BJ (cell line): ENCODE measurements around the gene ZNF474. TPM values are rescaled to one million over a fixed set of nuclear protein-coding genes. Genes with fewer than 3 reads are reported as not detected.

Source experiments
- CTCF ChIA-PET: fragments of 350-600 bp; formaldehyde crosslinking; extraction: SDS; loops from one replicate; lab custom pipeline; 2021; ENCODE audit warnings: antibody characterized with exemption, inconsistent platforms; lab: Yijun Ruan, JAX
- POLR2A ChIA-PET: fragments of 300-600 bp; sonication (Branson Sonifier 250); formaldehyde crosslinking; extraction: SDS; loops from one replicate; lab custom pipeline; 2021; ENCODE audit warnings: antibody characterized with exemption; lab: Charles Lee
- DNase-seq: peaks from one replicate; pipeline ENCODE4 v3.0.0-alpha.2; 2011; ENCODE audit warnings: low read depth
- H3K27me3 ChIP-seq: 2 replicates; pipeline ENCODE4 v1.6.0; 2011; ENCODE audit warnings: low read length; ENCODE audit not compliant: control insufficient read depth, insufficient read depth
- H3K36me3 ChIP-seq: 2 replicates; pipeline ENCODE4 v1.5.1; 2011; ENCODE audit warnings: low read length; ENCODE audit not compliant: control insufficient read depth, insufficient read depth
- H3K4me3 ChIP-seq: 2 replicates; pipeline ENCODE4 v1.5.1; 2011; ENCODE audit warnings: low read depth, mild to moderate bottlenecking, control low read depth, low read length
- polyA plus RNA-seq: library from polyadenylated mRNA; depleted of rRNA; stranded (reverse); fragments of >200 nt; gene quantifications from 2 replicates; pipeline ENCODE4 v1.2.3, GENCODE V29; 2011
- TF ChIP-seq, protein P1 (sequence below): IDR thresholded peaks from 2 replicates; pipeline ENCODE4 v1.5.1; 2011; ENCODE audit warnings: low read depth, mild to moderate bottlenecking, control low read depth, inconsistent platforms, low read length, moderate library complexity; ENCODE audit not compliant: insufficient read depth

ZNF474 gene
- polyA plus RNA-seq, 1 experiment, result 0.22 TPM

DNA sequence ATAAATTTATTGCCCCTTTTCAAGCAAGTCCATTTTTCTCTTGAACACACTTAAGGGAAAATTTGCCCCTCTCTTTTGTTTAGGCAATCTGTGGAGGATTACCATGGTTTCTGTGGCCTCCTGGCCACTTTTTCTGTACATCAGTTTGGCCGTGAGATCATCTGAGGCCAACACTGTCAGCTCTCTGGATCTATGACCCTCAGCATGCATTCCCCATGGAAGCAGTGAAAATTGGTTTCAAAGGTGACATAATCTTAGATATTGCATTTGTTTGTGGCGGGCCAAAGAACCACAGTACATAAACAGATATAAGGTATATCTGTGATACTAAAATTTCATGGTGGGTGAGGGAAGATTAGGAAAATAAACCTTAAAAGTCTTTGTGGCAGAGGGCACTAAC is 4.6 kb upstream of the ZNF474 start:
- H3K27me3 ChIP-seq, result no peaks in the 10 kb centered on the region
- TF ChIP-seq, protein P1, sequence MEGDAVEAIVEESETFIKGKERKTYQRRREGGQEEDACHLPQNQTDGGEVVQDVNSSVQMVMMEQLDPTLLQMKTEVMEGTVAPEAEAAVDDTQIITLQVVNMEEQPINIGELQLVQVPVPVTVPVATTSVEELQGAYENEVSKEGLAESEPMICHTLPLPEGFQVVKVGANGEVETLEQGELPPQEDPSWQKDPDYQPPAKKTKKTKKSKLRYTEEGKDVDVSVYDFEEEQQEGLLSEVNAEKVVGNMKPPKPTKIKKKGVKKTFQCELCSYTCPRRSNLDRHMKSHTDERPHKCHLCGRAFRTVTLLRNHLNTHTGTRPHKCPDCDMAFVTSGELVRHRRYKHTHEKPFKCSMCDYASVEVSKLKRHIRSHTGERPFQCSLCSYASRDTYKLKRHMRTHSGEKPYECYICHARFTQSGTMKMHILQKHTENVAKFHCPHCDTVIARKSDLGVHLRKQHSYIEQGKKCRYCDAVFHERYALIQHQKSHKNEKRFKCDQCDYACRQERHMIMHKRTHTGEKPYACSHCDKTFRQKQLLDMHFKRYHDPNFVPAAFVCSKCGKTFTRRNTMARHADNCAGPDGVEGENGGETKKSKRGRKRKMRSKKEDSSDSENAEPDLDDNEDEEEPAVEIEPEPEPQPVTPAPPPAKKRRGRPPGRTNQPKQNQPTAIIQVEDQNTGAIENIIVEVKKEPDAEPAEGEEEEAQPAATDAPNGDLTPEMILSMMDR, result no peak
- no peak for DNase-seq
- no peak overlapping the region for H3K4me3 ChIP-seq
- ChIA-PET POLR2A (no interaction called here), CTCF (no interaction called here)
- H3K36me3 ChIP-seq, result no peaks in the 10 kb centered on the region

DNA sequence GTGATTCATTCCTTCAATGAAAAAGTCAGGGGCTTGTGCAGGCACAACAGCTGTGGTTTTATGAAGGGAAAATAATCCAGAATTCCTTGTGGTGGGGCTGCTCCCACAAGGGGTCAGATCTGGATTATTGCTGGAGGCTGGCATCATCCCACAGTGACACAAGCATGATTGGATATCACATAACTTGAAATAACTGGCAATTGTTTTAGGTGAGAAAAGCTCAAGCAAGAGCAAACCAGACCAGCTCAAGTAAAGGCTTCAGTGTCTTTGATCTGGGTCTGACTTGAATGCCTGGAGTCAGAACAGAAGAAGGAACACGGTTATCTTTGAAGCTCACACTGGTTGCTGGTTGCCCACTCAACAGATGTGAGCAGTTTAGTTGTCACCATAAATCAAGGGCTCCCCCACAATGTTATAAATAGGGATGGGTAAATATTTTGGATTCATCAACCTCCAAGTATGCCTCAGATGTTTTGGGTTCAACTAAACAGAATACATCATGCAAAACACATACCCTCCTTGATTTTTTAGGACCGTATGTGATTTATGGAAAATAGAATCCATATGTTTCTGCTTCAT is 3.1 kb upstream of the ZNF474 start:
- TF ChIP-seq, protein P1, result no peak
- Histone ChIP-seq H3K36me3 (no peaks in the 10 kb centered on the region), H3K4me3 (no peak overlapping the region), H3K27me3 (no peaks in the 10 kb centered on the region)
- CTCF ChIA-PET, result interaction anchor here (1.0 to 2.0 kb wide), 5 partner anchors 14 to 37 kb away, joined by 3 to 8 read pairs (median 5); no protein-coding TSS in a partner anchor
- DNase-seq, result peak; percentile 37
- POLR2A ChIA-PET, result interaction anchor here (1.4 kb wide), 1 partner anchor 26 kb away, joined by 3 read pairs; no protein-coding TSS in a partner anchor

DNA sequence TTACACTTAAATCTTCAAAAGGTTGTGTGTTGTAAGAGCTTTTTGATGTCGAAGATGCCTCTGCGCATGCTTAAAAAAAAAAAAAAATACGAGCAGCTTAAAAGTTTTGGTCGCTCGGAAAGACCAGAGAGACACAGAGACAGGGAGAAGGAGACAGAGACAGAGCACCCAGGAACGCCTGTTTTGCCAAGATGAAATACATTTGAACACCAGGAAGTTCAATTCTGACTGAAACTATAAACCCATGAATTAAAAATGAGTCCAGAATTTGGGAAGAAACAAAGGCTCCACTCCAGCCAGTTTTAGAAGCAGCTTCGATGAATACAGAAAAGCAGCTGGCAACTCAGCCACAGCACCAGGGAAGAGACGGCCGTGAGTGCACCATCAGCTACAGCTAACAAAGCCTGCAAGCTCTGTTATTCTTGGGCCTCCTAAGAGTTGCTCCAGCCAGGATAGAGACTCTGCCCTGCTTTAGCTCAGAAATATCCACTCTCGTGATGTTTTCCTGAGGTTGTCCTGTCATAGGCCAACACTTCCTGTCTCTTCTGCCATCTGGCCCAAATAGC is 2.5 kb upstream of the ZNF474 start:
- no peak for DNase-seq
- TF ChIP-seq, protein P1, result no peak
- H3K27me3 ChIP-seq, result no peaks in the 10 kb centered on the region
- POLR2A ChIA-PET, result interaction anchor here (1.4 kb wide), 1 partner anchor 26 kb away, joined by 3 read pairs; no protein-coding TSS in a partner anchor
- CTCF ChIA-PET, result interaction anchor here (1.0 to 2.0 kb wide), 6 partner anchors 14 to 37 kb away, joined by 3 to 8 read pairs (median 5); no protein-coding TSS in a partner anchor
- no peaks in the 10 kb centered on the region for H3K36me3 ChIP-seq
- H3K4me3 ChIP-seq, result no peak overlapping the region

DNA sequence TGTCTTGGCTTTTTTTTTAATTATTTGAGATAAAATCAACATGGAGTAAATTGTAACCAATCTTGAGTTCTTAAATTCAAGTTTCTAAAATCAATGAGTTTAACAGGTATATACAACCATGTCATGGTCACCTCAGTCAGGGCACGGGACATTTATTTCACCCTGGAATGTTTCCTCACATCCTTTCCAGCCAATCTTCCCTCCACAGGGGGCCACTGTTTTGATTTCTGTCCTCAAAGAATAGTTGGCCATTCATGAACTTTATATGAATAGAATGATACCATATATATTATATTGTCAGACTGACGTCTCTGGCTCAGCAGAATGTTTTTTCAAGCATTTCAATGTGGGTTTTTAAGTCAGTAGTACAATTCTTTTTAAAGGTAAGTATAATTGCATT is 806 bp downstream of the ZNF474 start:
- no peak for DNase-seq
- ChIA-PET POLR2A (no interaction called here), CTCF (interaction anchor here (0.9 kb wide), 1 partner anchor 21 kb away, joined by 3 read pairs; no protein-coding TSS in a partner anchor)
- TF ChIP-seq, protein P1, result no peak
- Histone ChIP-seq H3K4me3 (no peak overlapping the region), H3K27me3 (no peaks in the 10 kb centered on the region), H3K36me3 (no peaks in the 10 kb centered on the region)

DNA sequence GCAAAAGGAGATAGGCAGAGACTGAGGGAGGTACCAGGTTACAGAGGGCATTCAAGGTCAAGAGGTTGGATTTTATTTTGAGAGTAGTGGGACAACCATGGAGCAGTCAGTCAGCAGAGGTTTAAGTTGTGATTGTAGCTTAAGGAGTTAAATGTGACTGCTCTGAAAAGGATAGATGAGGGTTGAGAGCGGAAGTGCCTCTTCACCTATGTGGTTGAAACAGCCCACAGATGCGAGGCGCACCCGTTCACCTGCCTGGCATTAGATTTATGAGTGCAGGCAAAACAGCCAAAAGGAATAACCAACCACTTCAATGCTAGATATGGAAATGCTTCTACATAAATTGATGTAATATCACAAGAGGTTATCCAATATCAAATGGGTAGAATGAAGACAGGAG is 8.4 kb downstream of the ZNF474 start:
- no peak overlapping the region for H3K4me3 ChIP-seq
- no peaks in the 10 kb centered on the region for H3K36me3 ChIP-seq
- POLR2A ChIA-PET, result no interaction called here
- no peak for DNase-seq
- CTCF ChIA-PET, result no interaction called here
- H3K27me3 ChIP-seq, result no peaks in the 10 kb centered on the region
- TF ChIP-seq, protein P1, result no peak
